Suprapubic skin (tissue), 4 donors: ENCODE results near the gene C6orf52.

ENCODE experiments used
- EP300 ChIP-seq: sonication (generic); formaldehyde crosslinking; IDR thresholded peaks from one replicate; pipeline ENCODE4 v1.6.1; 2017; ENCODE audit warnings: antibody characterized with exemption
- POLR2AphosphoS5 ChIP-seq, 3 donors: sonication (generic); formaldehyde crosslinking; IDR thresholded peaks; one replicate each; pipeline ENCODE4 v1.6.1; 2017; ENCODE audit warnings: antibody characterized with exemption in 3 of 3
- TF ChIP-seq, protein P1 (sequence below), 2 donors: fragments of 200-600 bp in 1 of 2; fragments of 450-650 bp in 1 of 2; sonication (generic) in 1 of 2; IDR thresholded peaks; one replicate each; pipeline ENCODE4 v1.5.1; 2016 to 2019; ENCODE audit warnings: antibody characterized with exemption in 2 of 2, mild to moderate bottlenecking in 1 of 2, moderate library complexity in 1 of 2

DNA sequence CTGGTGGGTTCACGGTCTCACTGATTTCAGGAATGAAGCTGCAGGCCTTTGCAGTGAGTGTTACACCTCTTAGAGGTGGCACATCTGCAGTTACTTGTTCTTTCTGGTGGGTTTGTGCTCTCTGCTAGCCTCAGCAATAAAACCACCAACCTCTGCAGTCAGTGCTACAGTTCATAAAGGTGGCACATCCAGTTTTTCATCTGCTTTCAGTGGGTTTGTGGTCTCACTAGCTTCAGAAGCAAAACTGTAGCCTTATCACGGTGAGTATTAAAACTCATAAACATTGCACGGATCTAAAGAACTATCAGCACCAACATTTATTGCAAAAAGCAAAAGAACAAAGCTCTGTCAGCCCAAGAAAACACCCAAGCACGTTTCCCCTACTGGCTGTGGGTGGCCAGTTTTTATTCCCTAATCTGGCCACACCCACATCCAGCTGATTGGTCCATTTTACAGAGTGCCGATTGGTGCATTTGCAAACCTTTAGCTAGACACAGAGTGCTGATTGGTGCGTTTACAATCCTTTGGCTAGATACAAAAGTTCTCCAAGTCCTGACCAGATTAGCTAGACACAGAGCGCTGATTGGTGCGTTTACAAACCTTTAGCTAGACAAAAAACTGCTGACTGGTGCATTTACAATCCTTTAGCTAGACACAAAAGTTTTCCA lies 25.0 kb upstream of the C6orf52 start:
- TF ChIP-seq, protein P1, sequence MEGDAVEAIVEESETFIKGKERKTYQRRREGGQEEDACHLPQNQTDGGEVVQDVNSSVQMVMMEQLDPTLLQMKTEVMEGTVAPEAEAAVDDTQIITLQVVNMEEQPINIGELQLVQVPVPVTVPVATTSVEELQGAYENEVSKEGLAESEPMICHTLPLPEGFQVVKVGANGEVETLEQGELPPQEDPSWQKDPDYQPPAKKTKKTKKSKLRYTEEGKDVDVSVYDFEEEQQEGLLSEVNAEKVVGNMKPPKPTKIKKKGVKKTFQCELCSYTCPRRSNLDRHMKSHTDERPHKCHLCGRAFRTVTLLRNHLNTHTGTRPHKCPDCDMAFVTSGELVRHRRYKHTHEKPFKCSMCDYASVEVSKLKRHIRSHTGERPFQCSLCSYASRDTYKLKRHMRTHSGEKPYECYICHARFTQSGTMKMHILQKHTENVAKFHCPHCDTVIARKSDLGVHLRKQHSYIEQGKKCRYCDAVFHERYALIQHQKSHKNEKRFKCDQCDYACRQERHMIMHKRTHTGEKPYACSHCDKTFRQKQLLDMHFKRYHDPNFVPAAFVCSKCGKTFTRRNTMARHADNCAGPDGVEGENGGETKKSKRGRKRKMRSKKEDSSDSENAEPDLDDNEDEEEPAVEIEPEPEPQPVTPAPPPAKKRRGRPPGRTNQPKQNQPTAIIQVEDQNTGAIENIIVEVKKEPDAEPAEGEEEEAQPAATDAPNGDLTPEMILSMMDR (IDR thresholded peaks at IDR 0.05), result no peak
- no peak for TF ChIP-seq EP300
- no peak for TF ChIP-seq POLR2AphosphoS5 (IDR thresholded peaks at IDR 0.05)
